DMS153 (cell line): Measurements from ENCODE around the gene CIB4.

ENCODE experiments used
- DNase-seq: peaks from one replicate; lab custom pipeline; 2025; lab: John Stamatoyannopoulos, UW

CIB4 gene

DNA sequence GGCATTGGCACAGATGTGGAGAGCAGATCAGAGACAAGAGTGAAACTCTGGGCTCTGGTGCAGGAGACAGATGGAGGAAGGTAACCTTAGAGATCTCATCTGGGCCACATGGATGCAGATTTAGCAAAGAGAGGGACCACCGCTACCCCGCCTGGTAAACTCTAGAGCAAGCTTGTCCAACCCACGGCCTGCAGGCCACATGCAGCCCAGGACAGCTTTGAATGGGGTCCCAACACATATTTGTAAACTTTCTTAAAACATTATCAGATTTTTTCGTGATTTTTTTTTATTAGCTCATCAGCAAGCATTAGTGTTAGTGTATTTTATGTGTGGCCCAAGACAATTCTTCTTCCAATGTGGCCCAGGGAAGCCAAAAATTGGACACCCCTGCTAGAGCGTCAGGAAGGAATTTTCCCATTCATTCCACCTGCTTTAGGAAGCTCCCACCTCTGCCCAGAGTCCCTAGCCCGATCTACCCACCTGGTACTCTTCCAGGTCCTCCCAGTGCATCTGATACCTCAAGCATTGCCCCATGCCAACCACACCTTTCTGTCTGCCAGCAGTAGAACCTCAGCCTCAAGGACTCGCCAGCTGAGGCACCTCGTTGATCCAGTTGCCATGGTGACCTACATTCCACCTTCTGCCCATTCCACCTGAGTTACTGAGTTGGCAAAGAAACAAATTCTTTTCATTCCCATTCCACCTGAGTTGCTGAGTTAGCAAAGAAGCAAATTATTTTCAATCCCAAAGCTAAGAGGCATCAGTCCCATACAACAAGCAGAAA is at the start of gene CIB4:
TSS of gene CIB4 (minus strand) at position 586 of the 784 bp plus-strand sequence. CDS start at position 534, 52 bp downstream.
- DNase-seq, result no peak

DNA sequence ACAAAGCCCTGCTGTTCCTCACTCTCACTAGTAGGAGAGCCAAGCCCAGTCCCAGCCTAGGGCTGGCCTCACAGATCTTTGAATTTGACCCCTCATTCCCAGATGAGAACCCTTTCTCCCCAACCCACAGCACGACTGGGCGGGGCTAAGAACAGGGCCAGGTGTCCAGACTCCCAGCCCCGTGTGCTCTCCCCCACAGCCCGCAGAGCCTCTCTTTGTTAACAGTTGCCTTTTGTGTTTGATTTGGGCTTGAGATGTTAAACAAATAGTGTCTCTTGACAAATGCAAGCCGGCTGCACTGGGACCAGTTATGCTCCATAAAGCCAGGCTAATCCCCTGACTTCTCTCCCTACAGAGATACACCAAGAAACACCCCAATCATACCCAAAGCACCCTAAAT is 46.6 kb upstream of the CIB4 start:
- peak; percentile 95 for DNase-seq

DNA sequence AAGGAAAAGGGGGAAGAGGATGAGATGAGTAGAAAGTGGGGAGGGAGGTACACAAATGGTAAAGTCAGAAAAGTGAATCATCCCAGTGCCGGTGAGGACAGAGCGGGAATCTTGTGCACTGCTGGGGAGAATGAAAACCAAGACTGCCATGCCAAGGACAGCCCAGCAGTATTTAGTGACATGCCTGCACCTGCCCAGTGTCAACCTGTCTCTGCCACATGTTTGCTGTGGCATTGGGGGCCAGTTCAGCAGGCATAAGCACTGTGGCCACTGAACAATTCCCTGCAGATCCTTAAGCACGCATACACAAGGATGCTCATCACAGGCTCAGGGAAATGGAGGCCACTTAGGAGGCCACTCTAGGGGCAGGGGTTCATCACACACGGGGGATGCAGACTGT is 46.2 kb upstream of the CIB4 start:
- DNase-seq, result peak; percentile 82

DNA sequence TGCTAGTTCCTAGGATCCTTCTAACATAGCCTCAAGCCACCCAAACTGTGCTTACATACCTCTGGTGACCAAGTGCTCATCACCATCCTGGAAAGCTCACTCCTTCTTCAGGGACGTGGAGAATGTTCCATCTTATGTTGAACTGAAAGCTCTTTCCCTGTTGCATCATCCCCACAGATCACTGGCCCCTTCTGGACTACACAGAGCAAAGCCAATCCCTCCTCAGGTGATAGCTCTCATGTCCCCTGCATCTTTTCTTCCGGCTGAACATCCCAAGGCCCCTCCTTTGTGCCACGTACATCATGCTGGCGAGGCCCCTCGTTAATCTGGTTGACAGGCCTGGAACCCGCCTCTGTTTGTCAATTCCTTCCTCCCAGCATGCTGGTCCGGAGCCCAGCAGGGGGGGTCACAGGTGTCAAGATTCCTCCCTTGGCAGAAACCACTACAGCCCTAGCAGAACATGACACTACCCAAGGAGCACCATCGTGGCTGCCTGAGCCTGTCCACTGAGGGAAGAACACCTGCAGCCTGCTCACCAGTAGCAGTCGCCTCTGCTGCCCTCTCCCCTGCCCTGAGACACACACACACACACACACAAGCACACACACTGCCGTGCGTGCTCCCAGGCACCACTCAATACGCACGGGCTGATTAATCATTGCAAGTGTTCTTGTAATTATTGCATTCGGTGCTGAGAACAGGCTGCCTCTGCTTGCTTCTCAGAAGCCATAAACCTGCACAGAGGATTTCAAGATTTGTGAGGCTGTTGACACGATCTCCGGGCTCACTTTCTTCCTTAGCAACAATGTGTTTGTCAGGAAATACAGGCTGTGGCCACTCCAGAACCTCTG is 45.0 kb upstream of the CIB4 start:
- DNase-seq, result peak; percentile 69

DNA sequence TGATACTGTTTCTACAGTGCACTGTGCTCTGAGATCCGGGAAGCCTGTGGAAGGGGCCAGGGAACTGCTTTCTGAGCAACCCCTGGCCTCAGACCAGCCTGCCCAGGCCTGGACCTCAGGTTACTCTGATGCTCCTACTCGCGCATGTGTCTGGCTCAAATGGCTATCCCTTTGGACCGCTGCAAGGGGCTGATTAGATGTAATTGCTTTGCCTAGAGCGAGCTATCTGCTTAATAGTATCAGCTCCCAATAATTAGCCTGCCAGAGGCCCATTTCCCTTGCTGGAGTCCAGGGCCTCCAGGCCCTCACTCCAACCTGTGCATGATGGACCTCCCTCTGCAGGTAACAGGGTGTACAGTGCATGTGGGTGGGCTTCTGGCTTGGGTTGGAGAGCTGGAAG is 44.2 kb upstream of the CIB4 start:
- no peak for DNase-seq

DNA sequence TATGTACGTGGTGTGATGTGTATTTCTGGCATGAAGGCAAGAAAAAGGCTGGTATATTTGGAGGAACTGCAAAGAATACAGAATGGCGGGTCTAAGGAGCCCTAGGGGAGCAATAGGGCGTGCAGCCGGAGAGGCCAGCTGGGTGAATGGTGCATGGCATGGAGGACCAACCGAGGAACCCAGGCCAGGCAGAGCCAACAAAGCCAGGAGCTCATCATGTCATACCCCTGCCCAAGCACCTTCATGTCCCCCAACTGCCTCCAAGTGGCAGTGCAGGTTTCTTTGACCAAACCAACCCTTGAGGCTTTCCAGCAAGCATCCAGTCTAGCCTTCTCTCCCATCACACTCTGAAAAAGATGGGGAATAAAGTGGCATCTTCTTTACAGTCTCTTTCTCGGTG is 42.4 kb upstream of the CIB4 start:
- DNase-seq, result no peak

DNA sequence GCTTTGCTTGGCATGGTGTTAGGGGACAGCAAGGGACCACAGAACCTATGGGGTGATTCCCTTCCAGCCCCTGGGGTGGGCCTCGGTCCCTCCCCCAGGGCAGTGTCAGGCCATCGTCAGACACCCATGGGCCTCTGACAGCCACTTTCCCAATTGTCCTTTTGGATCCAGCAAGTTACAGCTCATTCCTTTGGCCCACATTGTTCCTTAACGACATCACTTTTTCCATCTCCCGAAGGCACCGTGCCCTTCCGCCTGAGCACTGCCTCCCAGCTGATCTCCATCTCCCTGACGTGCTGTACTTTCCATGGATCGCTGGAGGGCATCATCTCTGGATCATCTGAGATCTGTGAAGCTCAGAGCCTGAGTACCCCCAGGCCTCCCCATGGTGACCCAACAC is 41.0 kb upstream of the CIB4 start:
- DNase-seq, result no peak

DNA sequence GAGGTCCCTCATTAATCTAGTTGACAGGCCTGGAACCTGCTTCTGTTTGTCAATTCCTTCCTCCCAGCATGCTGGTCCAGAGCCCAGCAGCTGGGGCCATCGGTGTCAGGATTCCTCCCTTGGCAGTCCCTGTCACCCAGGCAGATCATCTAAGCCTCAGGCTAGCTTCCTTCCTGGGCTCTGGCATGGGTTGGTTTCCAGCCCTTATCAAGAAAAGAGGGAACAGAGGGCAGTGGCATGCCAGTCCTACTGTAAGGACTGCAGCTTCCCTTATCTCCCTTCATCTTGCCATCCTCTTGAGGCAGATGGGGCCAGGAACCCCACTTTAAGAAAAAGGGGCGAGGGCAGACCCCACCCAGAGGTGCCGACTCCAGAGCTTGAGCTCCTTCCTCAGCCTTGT is 40.5 kb upstream of the CIB4 start:
- no peak for DNase-seq

DNA sequence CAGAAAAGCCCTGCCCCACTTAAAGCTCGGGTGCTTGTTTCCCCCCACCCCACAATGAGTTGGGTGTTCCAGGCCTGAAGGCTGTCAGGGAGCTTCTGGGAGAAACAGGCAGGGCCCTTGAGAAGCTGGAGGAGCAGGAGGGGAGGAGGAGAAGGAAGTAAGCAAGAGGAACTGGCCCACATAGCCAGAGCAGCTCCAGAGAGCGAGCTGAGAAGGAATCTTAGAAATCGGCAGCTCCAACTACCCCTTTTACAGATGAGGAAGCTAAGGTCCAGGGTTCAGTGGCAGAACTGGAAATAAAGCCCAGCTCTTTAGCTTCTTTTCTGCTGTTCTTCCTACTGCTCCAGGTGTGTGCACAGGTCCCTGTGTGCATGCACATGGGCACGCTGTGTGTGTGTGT is 38.7 kb upstream of the CIB4 start:
- no peak for DNase-seq

DNA sequence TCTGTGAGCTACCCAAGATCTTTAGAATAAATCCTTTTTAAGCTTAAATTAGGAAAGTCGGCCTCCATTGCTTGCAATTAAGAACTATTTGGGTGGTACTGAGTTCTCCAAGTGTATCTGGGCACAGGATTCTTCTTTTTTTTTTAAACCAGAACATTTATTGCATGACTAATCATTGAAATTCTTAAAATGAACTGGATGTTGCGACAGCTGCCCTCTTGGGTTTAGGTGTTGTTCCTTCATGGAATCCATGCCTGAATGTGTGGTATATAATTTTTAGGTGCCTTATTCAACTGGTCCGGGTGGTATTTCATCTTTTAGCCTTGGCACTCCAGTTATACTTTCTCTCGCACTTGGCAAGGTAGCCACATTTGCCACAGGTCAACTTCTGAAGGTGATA is 36.9 kb upstream of the CIB4 start:
- no peak for DNase-seq

DNA sequence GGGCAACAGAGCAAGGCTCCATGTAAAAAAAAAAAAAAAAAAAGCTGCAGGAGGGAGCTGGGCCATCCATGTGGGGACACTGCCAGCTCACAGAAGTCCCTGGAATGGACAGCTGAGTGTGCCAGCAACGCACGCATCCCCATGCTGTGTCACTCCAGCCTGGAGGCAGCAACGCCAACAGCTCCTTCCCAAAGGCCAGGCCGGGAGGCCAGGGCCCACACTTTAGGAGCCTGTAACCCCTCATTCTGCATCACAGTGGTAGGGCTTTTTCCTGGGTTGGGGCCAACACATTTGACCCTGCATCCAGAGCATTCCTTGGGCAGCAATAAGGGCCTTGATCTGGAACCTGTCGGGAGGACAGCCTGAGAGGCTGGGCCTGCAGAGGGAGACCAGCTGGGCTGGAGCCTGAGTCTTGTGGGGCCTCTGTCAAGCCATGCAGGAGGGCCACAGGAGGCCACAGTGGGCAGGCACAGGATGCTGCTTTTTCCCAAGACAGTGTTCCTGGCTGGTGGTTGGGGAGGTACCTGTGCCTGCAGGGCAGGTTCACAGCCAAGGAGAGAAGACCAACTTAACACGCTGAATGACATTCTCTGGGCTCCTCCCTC is 34.6 kb upstream of the CIB4 start:
- DNase-seq, result no peak

DNA sequence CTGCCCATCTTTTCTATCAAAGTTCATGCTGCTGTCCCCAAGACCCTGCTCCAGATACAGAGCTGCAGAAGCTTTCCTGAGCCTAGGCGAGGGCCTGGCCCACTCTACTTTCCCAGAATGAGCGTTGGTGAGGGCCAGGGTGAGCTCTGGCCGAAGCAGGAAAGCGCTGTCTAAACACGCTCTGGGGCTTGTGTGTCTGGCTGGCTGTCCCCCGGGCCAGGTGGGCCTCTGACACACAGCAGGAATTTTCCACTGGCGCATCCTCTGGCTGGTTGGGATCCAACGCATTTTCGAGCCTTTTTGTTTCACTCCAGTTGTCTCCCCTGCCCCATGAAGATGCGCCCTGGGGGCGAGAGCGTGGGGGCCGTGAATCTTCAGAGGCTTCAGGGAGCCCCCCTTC is 33.6 kb upstream of the CIB4 start:
- DNase-seq, result no peak

DNA sequence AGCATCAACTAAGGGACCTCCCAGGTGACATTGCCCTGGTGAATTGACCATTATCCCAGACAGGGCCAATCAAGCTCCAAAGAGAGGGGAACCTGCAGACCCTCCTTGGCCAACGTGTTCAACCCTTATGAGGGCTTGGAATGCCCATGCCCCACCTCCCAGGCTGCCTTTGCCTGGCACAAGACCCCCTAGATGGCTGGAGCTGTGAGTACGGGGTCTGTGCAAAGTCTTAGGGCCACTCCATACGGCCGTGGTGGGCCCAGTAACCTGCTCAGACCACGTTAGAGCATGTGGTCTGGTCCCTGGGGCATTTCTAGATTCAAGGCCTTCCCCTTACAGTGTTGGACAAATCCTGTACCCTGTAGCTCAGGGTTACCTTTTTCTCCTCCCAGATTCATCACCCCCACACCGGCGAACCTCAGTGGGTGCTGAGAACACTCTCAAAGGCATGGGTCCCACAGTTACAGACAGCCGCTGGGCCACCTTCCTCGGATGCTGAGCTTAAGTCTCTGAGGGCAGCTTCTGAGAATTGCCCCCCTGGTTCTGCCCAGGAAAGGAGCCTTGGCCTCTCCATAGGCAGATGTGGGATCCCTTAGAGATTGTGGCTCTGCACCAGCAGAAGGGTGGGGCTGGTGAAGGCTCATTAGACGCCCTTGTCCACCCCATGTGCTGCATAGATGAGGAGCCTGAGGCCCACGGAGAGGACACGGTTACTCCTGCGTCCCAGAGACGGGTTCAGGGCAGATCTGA is 33.0 kb upstream of the CIB4 start:
- no peak for DNase-seq

DNA sequence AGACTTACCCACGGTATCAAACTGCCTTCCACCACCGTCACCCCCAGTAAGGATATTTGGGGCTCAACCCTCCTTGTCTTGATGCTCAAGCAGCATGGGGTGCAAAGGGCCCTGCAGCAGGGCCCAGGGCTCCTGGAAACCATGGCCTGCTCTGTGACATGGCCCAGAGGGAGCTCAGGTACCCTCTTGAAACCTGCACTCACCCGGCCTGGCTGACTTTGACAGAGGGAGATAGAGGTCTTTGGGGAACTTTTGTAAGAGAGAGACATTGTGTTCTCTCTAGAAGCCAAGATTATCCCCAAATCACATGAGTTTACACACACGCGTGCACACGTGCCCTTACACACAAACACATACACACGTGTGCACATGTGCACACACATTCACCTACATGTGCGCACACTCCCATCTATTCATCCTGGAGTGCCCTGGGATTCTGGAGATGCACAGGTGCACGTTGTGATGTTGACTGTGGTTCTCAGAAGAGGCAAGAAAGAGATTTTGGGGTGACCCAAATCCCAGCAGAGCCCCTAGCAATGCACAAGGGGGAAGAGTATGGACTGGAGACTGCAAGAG is 31.7 kb upstream of the CIB4 start:
- DNase-seq, result no peak

DNA sequence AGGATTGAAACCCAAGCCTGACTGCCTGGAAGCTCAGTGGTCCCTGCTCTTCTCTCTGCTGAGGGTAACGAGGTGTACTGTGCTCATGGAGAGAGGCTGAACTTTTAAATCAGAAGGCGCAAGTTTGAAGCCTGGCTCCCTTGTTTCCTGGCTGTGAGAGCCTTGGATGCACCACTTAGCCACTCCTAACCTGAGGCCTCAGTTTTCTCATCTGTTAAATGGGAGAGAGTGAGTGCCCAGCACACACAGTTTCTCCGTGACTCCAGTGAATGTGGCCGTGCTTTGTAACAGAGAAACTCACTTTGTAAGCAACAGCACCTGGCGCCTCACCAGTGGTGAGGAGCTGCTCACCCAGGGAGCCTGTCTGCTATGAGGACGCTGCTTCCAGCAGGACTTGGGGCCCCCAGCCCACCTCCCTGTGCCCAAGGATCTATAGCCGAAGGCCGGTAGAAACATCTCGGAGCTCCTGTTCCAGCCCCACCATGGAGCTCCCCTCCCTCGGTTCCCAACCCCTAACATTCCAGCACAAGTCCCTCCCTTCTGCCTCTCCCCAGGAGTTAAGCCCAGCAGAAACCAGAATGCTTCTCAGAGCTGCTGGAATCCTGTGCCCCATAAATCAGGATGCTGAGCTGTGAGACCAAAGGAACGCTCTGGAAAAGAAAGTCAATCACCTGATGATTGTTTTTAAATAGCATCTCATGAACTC is 31.1 kb upstream of the CIB4 start:
- no peak for DNase-seq

DNA sequence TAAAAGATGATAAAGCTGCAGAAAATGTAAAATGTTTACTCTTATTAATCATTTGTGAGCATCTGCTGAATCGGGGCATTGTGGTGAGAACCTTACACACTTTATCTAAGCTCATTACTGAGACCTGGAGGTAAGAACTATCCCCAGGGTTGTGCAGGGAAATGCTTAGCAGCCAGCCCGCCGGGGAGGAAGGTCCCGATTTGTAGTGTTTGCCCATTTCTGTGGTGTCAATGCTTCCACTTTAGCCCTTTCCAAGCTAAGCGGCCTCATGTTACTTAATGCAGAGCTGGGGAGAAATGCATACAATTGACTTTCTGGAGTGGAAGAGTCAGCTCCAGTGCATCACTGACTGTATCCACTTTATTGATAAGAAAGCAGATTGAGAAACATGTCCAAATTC is 30.5 kb upstream of the CIB4 start:
- no peak for DNase-seq

DNA sequence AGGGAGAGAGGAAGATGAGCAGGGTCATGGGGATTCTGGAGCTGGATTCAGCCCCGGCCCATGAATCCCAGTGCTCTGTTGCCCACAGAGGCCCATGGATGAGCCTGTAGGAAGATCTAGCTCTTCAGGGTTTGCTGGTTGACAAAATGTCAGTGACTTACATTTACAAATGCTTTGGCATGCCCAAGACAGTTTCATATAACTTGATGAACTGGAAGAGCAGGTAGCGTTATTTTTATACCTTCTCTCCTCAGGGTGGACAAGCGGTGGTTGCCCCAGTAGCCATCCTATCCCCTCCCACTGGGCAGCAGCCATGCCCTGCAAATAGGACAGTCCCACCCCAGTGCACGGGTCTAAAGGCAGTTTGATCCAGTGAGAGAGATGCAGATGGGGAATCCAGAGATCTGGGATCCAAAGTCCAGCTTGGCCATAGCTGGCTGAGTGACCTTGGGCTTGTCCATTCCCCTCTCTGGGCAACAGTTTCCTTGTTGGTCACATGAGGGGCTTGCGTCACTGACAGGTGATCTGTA is 29.8 kb upstream of the CIB4 start:
- no peak for DNase-seq

DNA sequence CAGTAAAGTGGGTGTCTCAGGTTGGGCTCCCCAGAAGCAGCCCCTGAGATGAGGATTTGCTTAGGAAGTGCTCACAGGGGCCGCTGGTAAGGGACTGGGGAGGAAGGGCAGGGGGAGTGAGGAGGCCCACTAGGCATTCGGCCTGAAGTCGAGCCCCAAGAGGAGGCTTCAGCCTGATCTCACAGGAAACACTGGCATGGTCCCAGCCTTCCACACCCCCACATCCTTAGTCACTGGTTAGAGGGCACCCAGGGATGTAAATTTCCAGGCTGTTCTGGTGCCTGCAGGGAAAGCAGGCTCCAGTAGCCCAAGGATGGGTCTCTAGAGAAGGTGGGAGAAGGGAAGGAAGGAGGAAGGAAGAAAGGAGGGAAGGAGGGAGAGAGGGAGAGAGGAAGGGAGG is 29.0 kb upstream of the CIB4 start:
- DNase-seq, result no peak

DNA sequence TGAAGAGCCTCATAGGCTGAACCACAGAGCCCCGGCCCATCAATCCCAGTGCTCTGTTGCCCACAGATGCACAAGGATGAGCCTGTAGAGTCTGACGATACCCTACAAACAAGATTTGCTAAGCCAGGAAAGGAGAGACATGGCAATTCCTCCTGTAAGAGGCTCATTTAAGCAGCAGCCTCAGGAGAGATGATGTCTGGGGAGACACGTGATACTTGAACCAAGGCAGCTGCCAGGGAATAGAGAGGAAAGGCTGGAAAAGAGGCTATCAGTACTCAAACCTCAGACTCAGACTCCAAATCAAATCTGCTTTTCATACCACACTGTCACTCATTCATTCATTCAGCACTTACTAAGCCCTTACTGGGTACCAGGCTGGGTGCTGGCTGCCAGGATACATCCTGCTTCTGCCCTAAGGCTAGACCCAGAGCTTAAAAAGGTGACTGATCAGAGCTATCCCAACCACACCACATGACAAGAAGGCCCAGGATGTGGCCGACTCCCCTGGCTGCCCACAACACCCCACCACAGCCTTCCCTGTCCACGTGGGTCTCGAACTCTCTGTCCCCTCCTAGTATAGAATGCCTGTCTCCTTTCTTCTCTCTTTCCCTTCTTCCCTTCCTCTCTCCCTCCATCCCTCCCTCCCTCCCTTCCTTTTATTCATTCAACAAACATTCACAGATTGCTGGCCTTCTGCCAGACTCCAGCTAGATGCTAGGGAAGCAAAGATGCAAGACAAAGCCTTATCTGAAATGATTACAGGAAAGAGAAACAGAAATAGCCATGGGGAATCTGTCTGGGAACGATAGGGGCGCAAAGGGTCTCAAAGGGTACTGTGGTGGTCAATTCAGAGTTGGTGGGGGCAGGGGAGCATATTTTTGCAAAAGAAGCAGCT is 27.9 kb upstream of the CIB4 start:
- DNase-seq, result no peak

DNA sequence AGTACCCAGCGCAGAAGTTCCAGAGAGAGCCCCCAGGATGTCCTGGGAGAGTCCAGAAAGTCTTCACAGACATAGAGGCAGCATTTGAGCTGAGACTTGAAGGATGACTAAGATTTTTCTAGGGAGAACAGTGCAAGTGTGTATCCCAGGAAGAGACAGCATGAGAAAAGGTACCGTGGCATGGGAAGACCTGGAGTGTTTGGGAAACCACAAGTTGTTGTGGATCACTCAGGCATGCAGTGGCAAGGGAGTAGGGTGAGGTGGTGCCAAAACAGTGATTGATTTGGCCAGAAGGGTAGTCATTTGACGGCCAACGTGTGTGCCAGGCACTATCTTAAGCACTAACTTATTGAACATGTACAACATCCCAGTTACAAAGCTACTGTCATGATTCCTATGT is 26.9 kb upstream of the CIB4 start:
- DNase-seq, result no peak
